ENCODE data around the gene ARMH3.
A peak's percentile ranks its signal among the peaks of the same experiment; 100 is the strongest.

ARMH3 gene

GRCh38 chr10:101892782-101893391 lies 163.1 kb downstream of the ARMH3 start:
- DNase-seq: no peak

- DNase-seq: peak; percentile 87
Measured at GRCh38 chr10:101889256-101890210, 166.4 kb downstream of the ARMH3 start.

- no peak for DNase-seq
Measured at GRCh38 chr10:101888251-101888949, 167.6 kb downstream of the ARMH3 start.

- DNase-seq: no peak
Measured at GRCh38 chr10:101887775-101888174, 168.2 kb downstream of the ARMH3 start.

- no peak for DNase-seq
Measured at GRCh38 chr10:101886521-101887312, 169.3 kb downstream of the ARMH3 start.

- no peak for DNase-seq
Measured at GRCh38 chr10:101881036-101881774, 174.8 kb downstream of the ARMH3 start.

GRCh38 chr10:101880232-101880573 lies 175.8 kb downstream of the ARMH3 start:
- no peak for DNase-seq

- DNase-seq: no peak
Measured at GRCh38 chr10:101879456-101880231, 176.3 kb downstream of the ARMH3 start.

GRCh38 chr10:101878869-101879268 lies 177.1 kb downstream of the ARMH3 start:
- no peak for DNase-seq

- no peak for DNase-seq
Measured at GRCh38 chr10:101875068-101875688, 180.8 kb downstream of the ARMH3 start.

GRCh38 chr10:101874252-101874651 lies 181.7 kb downstream of the ARMH3 start:
- no peak for DNase-seq

GRCh38 chr10:101867931-101868330 lies 188.0 kb downstream of the ARMH3 start:
- no peak for DNase-seq

- DNase-seq: no peak
Measured at GRCh38 chr10:101859530-101859929, 196.4 kb downstream of the ARMH3 start.

- no peak for DNase-seq
Measured at GRCh38 chr10:101858723-101859500, 197.1 kb downstream of the ARMH3 start.

- no peak for DNase-seq
Measured at GRCh38 chr10:101857802-101858476, 198.0 kb downstream of the ARMH3 start.

- no peak for DNase-seq
Measured at GRCh38 chr10:101856626-101857025, 199.3 kb downstream of the ARMH3 start.

GRCh38 chr10:101851411-101852116 lies 204.4 kb downstream of the ARMH3 start:
- no peak for DNase-seq

GRCh38 chr10:101850749-101851148 lies 205.2 kb downstream of the ARMH3 start:
- no peak for DNase-seq

- no peak for DNase-seq
Measured at GRCh38 chr10:101848894-101849351, 207.1 kb downstream of the ARMH3 start.

Measured in activated effector memory CD4-positive, alpha-beta T cell treated with anti-CD3 and anti-CD28 coated beads, Interleukin-2, amount 50 U/mL, for 16 hours (primary cell).